HG03342 (cell line): ENCODE data around the gene MEIOSIN.
A peak's percentile ranks its signal among the peaks of the same experiment; 100 is the strongest.
"Not testable (repeated sequence)": the region's sequence is repeated elsewhere in the genome, so short reads cannot be mapped to it uniquely, and the experiment has no call there.

Source experiments
- ATAC-seq: cut with Tn5 transposase; IDR thresholded peaks from one replicate; pipeline ENCODE4 v1.9.1; 2021; ENCODE audit warnings: mild to moderate bottlenecking, moderate library complexity; ENCODE audit not compliant: unreplicated experiment

Gene MEIOSIN

GRCh38 chr19:45733160-45733810 lies at the start of gene MEIOSIN:
Gene MEIOSIN (plus strand): TSS chr19:45733439. CDS start chr19:45735377, 1,938 bp downstream.
- no peak for ATAC-seq

DNA sequence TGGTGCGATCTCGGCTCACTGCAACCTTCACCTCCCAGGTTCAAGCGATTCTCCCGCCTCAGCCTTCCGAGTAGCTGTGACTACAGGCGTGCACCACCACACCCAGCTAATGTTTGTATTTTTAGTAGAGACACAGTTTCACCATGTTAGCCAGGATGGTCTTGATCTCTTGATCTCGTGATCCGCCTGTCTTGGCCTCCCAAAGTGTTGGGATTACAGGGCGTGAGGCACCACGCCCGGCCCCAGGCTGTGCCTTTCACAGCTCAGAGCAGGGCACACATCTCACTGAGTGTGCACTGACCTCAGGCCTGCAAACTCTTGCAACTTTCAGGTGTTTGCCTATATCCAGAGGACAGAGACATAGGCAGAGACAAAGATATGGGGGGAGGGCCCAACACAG lies 48.2 kb upstream of the MEIOSIN start:
- not testable (repeated sequence) for ATAC-seq

GRCh38 chr19:45687599-45687998 lies 45.6 kb upstream of the MEIOSIN start:
- no peak for ATAC-seq

DNA sequence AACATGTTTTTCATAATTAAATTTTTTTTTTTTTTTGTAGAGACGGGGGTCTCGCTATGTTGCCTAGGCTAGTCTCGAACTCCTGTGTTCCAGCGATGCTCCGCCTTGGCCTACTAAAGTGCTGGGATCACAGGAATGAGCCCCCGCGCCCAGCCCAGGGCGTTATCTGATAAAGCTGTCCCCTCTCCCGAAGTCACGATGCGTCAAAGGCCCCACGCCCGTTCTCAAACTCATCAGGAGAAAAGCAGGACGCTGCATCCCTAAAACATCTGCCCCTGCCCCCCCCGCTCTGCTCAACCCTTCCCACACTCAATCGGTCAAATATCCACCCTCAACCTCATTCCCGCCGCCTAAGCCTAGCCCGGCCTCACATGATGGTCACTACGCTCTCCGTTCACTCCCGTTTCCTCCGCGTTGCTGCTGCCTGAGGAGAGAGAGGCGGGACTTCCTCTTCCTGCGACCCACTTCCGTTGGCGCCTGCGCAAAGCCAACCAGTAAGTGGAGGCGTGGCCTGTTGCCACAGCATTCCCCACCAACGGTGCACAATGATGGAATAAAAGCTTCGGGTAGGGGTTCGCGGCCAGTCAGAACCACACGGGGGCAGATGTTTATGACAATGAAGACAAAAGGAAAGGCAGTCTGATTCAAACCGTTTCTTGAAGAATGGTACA lies 41.6 kb upstream of the MEIOSIN start, which contains the start of gene SNRPD2:
Gene SNRPD2, minus strand, starts transcription at position 438 of the 671 bp plus-strand sequence. Its CDS starts 65 bp downstream, at position 373.
- ATAC-seq, result peak; percentile 53

DNA sequence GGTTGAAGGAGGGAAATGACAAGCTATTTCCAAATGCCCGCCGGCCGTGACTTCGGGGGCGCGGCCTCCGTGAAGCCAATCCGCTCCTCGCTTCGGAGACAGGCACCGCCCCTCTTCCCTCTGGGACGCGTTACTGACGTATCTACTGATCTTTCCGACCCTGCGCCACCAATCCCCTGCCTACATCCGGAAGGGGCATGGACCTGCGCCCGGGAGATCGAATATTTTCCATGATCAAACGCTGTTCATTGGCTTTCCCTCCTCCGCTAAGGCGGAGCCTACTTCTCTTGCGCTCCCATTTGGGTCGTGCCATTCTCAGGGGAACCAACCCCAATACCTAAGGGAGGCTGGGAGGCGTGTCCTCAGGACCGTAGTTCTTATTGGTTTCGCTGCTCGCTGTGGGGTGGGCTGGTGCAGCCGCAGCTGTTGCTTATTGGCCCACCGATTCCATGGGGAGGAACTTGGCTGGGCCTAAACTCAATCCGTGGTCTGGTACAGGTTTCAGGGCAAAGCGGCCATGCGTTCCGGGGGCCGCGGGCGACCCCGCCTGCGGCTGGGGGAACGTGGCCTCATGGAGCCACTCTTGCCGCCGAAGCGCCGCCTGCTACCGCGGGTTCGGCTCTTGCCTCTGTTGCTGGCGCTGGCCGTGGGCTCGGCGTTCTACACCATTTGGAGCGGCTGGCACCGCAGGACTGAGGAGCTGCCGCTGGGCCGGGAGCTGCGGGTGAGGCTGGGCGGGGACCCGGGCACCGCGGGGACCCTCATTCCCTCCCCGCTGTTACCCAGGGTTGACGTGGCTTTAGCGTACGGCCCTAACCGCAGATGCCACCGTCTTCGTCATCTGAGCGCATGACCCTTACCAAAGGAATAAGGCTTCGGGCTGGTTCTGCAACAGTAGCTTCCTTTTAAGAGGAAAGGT lies 40.8 kb upstream of the MEIOSIN start, which contains the start of gene QPCTL:
Gene QPCTL, plus strand, starts transcription at position 480 of the 919 bp plus-strand sequence. Its CDS starts 38 bp downstream, at position 518.
- ATAC-seq, result peak; percentile 77

GRCh38 chr19:45693106-45693788 lies 40.0 kb upstream of the MEIOSIN start:
- ATAC-seq, result no peak

- ATAC-seq, result no peak
These were observed 31.6 kb upstream of the MEIOSIN start for GRCh38 chr19:45701676-45702075.

DNA sequence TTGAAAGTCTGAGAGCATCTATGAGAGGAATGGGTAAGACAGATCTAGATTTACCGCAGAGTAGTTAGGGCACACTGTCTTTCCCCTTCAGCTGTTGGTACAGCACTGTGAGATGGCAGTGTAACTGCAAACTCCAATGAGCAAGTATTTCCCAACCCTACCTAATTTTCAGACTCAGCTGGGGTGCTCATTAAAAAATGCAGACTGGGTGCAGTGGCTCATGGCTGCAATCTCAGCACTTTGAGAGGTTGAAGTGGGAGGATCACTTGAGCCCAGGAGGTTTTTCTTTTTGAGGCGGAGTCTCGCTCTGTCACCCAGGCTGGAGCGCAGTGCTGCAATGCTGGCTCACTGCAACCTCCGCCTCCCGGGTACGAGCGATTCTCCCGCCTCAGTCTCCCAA lies 28.1 kb upstream of the MEIOSIN start:
- ATAC-seq, result no peak

DNA sequence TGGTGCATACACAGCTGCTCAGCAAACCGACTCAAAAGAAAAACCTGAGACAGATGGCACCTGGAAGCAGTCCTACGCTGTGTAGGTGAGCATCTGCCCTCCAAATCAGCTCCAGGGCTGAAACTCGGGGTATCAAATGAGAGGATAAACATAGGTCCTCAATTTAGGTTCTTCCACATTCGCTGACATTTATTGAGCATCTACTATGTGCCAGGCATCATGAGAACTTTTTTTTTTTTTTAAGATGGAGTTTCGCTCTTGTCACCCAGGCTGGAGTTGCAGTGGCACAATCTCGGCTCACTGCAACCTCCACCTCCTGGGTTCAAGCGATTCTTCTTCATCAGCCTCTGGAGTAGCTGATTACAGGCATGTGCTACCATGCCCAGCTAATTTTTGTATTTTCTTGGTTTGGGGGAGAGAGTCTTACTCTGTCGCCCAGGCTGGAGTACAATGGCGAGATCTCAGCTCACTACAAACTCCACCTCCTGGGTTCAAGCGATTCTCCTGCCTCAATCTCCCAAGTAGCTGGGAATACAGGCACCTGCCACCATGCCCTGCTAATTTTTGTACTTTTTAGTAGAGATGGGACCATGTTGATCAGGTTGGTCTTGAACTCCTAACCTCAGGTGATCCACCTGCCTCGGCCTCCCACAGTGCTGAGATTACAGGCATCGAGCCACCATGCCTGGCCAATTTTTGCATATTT lies 27.4 kb upstream of the MEIOSIN start:
- no peak for ATAC-seq

GRCh38 chr19:45710356-45711130 lies 22.7 kb upstream of the MEIOSIN start:
- ATAC-seq, result no peak

DNA sequence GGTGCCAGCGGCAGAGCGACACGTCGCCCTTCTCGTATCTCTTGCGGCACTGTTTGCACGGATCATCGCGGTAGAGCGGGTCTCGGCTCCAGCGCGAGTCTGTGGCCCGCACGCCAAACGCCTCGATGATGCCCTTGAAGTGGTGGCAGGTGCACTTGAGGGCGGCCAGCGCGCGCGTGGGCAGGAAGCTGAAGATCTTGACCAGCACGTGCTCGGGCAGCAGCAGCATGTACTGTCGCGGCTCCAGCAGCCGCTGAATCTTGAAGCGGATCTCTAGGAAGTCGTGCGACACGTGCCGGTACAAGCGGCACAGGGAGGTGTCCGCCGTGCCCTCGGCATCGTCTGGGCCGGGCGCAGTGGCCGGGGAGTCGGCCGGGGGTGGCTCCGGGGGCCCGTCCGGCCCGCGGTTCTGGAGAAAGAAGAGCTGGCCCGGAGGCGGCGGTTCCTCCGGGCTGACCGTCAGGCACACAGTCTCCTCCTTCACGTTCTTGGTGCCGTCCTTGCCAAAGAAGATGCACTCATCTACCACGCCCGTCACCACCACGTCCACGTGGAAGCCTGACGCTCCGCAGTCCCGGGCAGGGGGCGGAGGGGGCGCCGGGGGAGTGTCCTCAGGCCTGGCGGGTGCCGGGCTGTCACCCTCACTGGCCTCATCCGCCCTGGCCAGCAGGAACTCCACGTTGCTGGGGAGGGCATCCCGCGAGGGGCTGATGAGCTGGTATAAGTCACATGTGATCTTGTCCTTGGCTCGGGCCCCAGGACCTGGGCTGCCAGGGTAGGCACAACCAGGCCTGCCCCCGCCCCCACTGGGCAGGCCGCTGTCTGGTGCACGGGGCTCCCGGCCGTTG lies 21.2 kb upstream of the MEIOSIN start:
- ATAC-seq, result no peak

DNA sequence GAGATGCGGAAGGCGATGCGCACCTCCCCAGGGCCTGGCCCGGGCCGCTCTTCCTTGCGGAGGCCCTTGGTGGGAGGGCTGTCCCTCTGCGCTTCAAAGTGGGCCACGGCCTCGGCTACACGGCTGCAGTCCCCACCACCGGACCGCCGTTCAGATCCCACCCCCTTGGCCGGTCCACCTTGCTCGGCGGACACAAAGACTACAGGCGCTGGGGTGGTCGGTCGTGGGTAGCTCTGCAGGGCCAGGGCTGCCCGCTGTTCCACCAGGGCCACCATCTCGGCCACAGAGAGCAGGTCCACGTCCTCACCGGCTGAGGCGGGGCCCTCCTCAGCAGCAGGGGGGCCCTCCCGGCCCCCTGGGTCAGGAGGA lies 20.6 kb upstream of the MEIOSIN start:
- no peak for ATAC-seq

DNA sequence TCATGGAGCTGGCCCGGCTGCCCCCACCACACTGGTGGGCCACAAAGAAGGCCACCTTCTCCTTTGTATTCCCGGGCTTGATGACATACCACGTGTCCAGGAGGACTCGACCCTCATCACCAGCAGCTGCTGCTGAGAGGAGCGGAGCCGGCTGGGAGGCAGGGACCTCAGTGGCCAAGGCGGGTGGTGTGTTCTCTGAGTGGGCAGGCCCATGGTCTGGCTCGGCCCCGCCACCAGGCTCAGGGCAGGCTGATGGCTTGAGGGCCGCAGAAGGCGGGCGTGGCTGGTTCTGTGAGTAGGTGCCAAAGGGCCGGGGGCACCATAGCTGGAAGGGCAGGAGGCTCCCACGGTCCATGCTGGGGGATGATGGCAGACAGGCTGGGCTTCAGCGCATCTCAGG lies 20.1 kb upstream of the MEIOSIN start:
- ATAC-seq, result no peak

GRCh38 chr19:45715139-45715538 lies 18.1 kb upstream of the MEIOSIN start:
- no peak for ATAC-seq

DNA sequence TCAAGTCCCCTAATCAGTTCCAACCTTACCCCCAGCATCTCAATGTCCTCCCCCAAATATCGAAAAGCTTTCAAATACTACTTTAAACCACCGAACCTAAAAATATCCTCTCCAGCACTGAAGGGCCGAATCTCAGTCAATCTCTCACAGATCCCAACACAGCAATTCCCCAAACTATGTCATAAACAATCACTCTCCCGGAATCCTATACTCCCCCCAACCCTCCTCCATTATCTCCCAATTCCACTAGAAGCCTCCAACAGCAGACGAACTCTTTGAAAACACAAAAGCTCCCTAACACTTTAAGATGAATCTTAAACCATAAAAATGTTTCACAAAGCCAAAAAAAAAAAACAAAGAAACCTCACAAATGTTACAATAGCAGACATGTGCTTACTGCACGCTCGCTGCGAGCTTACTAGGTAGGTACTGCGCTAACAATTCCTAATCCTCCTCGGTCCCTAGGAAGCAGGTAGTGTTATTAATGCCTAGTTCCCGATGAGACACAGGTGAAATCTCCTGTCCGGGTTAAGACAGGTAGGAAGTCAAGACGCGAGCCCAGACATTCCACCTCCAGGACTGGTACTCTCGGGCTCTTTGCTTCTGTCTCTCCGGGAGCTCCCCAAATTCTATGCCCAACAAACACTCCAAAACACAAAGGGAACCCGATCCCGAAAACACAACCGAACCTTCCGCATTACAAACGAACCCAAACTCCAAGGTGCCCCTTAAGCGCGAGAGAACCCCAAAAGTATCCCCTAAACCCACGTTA lies 16.7 kb upstream of the MEIOSIN start:
- no peak for ATAC-seq

DNA sequence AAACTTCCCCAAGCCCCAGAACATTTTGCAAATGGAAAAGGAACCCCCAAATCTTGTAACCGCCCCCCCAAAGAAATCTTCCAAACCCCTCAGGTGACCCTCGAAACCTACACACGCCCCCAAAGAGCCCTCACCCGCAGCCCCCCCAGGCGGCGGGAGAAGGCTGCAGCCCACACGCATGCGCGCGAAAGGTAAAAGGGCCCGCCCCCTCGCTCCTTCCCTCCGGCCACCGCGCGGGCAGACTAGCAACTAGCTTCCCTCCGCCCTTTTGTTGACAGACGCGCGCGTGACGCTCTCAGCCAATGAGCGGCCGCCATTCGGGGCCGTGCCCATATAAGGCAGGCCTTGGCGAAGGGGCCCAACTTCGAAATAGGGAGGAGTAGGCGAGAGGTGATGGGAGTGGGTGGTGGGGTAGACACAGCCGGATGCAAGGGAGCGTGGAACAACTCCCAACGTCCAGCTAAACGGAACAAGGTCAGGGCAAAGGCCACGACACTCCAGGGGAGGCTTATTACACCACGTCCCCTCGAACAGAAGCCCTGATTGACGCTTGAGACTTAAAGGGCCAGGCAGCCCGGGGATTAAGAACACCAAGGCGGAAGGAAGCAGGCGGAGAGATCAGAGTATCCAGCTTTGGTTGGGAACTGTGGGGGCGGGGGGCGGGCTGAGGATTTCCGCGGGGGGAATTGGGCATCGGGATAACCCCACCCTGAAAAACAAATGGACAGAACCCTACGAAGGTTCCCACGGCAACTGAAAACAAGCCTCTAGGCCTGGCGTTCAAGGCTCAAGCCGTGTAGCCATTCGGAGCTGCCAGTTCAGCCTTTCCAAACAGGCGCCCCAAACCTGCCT lies 15.9 kb upstream of the MEIOSIN start:
- ATAC-seq, result peak; percentile 94
